PFSK-1 (cell line): ENCODE results near the gene NHLRC1.

ENCODE experiments used
- POLR2AphosphoS5 ChIP-seq: IDR thresholded peaks from 2 replicates; pipeline ENCODE4 v1.6.1; 2012; ENCODE audit warnings: low read depth, mild to moderate bottlenecking, control low read depth, low read length, moderate library complexity
- REST ChIP-seq, 2 experiments: IDR thresholded peaks; 2 replicates each; pipeline versions ENCODE4 v1.6.1 to v1.8.0; 2011 to 2012; ENCODE audit warnings: low read depth in 2 of 2, low read length in 2 of 2, control low read depth in 1 of 2, inconsistent platforms in 1 of 2, mild to moderate bottlenecking in 1 of 2, moderate library complexity in 1 of 2; ENCODE audit not compliant: insufficient read depth in 1 of 2
- SIN3A ChIP-seq: IDR thresholded peaks from 2 replicates; pipeline ENCODE4 v1.6.1; 2012; ENCODE audit warnings: mild to moderate bottlenecking, low read length, moderate library complexity, borderline replicate concordance; ENCODE audit not compliant: insufficient read depth

GRCh38 chr6:18080544-18080943 is 41.9 kb downstream of the NHLRC1 start:
- no peak for TF ChIP-seq POLR2AphosphoS5
- no peak for TF ChIP-seq SIN3A
- no peak for TF ChIP-seq REST (IDR thresholded peaks at IDR 0.05; ENCODE audit: insufficient read depth in 1 of 2, low read depth in 2 of 2, low read length in 2 of 2)
